Measurements from ENCODE around the gene TSPAN5.

The TSPAN5 gene

DNA sequence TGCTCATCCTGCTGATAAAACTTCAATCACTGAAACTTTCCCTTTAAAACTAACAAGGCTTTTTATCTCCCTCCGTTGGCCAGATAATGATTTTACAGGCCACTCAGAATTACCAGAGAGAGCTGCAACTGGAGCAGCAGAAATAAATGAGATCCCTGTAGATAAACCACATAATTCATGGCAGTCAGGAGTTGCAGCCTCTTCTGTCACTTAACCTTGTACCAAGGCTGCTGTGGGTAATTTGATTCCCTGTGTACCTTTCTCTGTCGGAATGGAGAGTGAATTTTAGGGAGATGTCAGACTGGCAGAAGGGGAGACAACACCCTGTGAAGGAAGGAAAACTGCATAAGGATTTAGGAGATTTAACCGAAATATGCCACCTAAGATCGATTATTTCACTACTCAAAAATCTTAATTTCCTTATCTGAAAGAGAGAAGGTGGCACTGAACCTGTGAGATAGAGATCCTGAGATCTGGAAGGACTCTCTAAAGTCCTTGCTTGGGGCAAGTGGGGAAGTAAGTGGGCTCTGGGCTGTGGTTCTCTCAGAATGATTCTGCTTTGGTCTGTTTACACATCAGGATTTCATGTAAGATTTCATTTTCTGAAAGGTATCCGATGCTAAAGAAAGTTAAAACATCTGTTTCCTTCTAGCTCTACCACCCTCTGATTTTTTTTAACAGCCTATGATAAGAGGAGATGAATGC lies 14.3 kb upstream of the TSPAN5 start:
- no peak for DNase-seq

GRCh38 chr4:98671131-98671530 lies 12.7 kb upstream of the TSPAN5 start:
- no peak for DNase-seq

DNA sequence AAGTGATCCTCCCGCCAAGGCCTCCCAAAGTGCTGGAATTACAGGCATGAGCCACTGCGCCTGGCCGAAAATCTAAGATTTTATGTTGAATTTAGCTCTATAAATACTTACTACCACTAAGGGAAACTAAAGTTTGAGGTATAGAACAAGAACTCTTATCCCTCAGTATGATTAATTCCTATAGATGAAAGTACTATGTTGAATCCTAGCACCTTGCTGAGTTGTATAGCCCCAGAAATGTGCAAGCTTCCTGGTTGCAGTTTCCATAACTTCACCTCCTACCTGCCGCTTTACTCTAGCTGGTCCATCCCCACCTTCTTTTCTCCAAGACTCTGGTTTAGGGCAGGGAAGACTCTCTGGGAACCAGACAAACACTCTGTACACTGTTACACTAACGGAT lies 11.8 kb upstream of the TSPAN5 start:
- no peak for DNase-seq

GRCh38 chr4:98669577-98669976 lies 11.2 kb upstream of the TSPAN5 start:
- no peak for DNase-seq

DNA sequence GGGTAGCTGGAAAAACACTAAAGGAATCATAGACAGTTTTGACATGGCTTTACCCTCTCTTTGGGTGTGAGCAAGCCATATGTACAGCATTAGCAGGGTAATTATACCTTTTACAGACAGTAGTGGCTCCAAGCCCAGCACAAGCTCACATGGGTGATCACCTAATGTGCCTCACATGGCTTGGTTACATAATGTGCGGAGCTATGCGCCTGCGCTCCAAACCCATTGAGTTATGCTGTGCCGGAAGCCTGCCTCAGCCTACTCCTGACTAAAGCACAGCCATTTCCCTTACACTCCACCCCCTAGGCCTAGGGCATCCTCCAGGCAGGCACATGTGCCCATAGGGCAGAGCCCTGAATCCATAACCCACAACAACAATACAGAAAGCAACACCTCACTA lies 6.5 kb upstream of the TSPAN5 start:
- DNase-seq, result no peak

GRCh38 chr4:98663226-98664006 lies 5.0 kb upstream of the TSPAN5 start:
- DNase-seq, result peak; percentile 24 to 73 (median 52)

- peak; percentile 17 to 73 (median 47) for DNase-seq
Observed at GRCh38 chr4:98662626-98663225, 4.3 kb upstream of the TSPAN5 start.

DNA sequence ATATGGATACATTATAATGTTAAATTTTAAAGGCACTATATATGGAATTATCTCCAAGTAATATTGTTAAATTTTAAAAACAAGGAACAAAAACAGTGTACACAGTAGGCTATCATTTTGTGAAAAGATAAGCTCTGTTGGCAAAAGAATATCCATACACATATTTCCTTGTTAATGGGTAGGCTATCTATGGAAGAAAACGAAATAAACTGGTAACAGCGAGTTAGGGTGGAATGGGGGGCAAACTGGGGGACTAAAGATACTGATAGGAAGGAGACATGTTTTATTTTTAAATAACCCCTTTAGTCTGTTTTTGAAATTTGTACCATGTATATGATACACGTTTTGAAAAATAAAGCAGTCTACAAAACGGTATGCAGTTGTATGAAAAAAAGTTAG lies 3.6 kb upstream of the TSPAN5 start:
- no peak for DNase-seq

- DNase-seq, result no peak
Observed at GRCh38 chr4:98661371-98662054, 3.1 kb upstream of the TSPAN5 start.

- DNase-seq, result no peak
Observed at GRCh38 chr4:98659741-98660462, 1.5 kb upstream of the TSPAN5 start.

DNA sequence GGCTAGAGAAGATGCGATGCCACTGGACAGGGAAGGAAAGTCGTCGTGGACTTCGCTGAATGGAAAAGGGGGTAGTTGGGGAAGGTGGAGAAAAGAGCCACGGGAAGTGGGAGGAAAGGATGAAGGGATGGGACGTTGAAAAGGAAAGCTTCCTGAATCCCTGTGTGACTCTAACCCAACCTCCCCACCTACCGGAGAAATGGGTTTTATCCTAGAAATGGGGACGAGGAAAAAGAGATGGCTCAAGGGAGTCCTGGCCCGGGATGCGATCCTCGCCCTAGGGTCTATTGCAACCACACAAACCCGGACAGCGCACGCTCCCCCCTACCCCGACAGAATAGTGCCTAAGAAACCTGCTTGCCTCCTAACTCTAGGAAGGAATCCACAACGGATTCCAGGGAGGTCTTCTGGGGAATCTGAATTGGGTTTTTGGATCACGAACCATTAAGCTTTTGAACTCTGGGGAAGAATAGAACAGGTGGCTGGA lies 738 bp upstream of the TSPAN5 start:
- no peak for DNase-seq

DNA sequence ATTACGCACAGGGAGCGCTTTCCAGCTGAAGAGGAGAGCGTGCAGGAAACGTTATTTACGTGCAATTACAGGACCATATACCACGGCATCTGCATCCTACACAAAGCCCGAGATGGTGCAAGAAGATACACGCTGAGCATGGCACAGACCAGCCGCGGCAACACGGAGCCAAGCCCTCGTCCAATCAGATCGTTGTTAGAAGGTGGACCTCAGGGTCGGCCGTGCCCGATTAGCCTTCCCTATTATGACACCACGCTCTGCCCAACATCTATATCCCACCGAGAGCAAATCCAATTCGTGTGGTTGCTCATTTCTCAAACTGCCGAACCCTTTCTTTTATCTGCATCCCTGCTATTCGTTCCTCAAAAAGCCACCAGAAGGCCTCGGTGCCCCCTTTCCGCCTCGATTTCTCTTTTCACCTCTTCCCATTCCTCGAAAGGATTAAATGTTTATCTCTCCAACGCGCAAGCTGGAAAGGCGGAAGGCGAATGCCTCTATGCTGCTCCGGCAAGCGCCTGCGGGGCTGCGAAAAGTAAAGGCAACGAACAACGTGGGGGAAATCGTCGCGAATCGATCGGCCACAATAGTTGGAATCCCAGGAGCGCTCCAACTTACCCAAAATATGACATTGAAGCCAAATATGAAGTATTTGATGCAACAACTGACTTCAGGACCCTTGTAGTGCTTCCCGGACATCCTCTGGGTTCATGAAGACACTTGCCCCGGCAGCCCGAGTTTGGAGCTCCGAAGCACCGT lies 702 bp downstream of the TSPAN5 start:
- peak in 5 of 6 experiments; percentile 15 to 76 (median 46) for DNase-seq

DNA sequence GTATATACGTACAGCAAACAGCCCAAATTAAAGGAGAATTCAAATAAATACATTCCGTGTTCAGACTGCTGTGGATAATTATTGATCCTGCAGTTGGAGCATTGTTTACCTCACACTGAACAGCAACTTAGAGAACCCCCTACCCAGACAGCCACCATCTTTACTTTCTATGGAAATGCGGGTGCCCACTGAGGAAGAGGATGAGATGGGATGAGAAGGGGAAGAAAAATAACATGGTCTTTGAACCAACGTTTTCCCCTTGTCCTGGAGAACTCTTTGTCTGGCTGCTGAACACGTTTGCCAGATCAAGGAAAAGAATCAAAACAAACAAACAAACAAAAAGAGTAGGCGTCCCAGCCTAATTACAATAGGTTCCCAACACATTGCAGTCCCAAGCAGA lies 1.5 kb downstream of the TSPAN5 start:
- no peak for DNase-seq

DNA sequence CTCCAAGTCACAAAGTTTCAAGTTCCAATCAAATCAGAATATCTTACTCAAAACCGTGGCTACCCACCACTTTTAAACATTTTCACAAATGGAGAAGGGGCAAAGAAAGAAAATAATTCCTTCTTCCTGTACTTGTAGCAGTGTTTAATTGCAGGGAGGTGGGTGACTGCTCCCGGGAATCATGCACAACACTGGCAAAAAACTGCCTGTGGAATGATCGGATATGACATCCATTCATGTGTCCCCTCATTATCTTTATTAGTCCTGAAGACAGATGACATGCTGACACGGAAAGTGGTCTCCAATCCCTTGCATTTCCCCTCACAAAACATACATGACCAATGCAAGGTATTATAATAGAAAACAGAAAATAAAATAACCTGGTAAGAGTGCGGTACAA lies 2.0 kb downstream of the TSPAN5 start:
- DNase-seq, result no peak

DNA sequence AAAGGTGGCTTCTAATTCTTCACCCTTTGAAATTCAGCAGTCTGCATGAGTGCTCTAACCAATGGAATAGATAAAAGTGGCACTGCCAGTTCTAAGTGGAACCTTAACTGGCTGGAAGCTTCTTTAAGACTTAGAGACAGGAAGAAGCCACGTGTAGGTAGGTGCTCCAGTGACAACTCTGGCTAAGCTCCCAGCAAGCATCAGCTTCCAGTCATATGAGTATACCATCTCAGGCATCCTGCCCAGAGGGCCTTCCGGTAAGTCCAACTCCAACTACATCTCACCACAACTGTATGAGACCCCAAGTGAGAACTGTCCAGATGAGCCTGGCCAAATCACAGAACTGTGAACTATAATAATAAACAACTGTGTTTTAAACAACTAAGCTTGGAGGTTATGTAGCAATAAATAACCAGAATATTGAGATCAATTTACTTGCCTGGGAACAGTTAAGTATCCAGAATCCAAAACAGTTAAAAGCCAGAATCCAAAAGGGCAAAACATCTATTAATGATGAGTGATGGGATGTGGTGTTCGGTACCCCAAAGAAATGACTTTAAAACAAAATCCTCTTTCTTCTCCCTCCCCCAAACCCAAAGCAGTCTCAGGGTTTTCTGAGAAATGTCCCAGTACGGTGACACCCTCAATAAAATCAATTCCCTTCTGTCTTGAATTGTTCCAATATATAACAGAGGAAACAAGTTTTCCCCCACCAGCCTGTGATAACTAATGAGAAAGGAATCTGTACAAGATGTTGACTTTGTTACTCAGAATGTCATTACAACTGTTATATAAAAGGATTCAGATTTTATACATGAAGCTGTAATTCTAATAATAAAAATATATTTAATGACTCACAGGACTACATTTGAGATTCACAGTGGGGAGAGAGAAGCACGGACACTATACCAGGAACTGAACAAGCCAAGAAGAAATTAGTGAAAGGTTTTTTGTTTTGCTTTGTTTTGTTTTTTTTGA lies 4.2 kb downstream of the TSPAN5 start:
- no peak for DNase-seq

GRCh38 chr4:98652996-98653395 lies 5.4 kb downstream of the TSPAN5 start:
- no peak for DNase-seq

GRCh38 chr4:98648602-98649001 lies 9.8 kb downstream of the TSPAN5 start:
- DNase-seq, result no peak

DNA sequence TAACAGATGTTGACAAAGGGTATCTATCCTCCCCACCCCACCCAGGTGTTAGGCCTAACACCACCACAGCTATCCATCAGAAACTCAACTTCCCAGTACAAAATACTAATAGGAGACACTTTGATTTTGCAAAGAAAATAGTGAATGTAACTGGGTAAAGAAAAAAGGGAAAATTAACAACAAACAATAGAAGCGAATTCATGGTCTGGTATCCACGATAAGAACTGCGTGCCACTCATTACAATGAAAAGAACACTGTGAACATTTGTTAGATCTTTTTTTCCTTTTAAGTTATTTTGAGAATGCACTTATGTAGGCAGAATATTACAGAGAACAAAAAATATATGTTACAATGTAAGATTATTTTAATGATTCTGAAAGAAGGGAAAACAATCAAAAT lies 12.0 kb downstream of the TSPAN5 start:
- DNase-seq, result no peak

GRCh38 chr4:98645527-98645926 lies 12.9 kb downstream of the TSPAN5 start:
- no peak for DNase-seq

- DNase-seq, result no peak
Observed at GRCh38 chr4:98643755-98644154, 14.7 kb downstream of the TSPAN5 start.

- no peak for DNase-seq
Observed at GRCh38 chr4:98642991-98643426, 15.4 kb downstream of the TSPAN5 start.
